ENCODE results near the gene TNFRSF8. TPM values are rescaled to one million over a fixed set of nuclear protein-coding genes. Genes with fewer than 3 reads are reported as not detected.

The TNFRSF8 gene
- total and polyA plus RNA-seq, 2 of the 4 experiments (the other 2 are of a cell fraction): under 0.01 to 0.31 TPM

- no peak overlapping the region for H3K56ac ChIP-seq (ENCODE audit: extremely low read depth, insufficient read depth, low read length)
- ChIA-PET POLR2A (ENCODE audit: unreplicated experiment) (no interaction called here), CTCF (interaction anchor here (1.0 kb wide), 1 partner anchor 74 kb away, joined by 3 read pairs; no protein-coding TSS in a partner anchor)
- no peak overlapping the region for H3K27ac ChIP-seq (ENCODE audit: insufficient read depth, low read length)
- H3K9ac ChIP-seq (ENCODE audit: low read depth, low read length): no peak overlapping the region
- no peak overlapping the region for H4K91ac ChIP-seq (ENCODE audit: insufficient read depth, low read depth, low read length)
- dilution Hi-C loops (cut with HindIII; ENCODE audit: low sequenced_read_pairs, unreplicated experiment): no loop called here
- H3K4me2 ChIP-seq (ENCODE audit: low read depth, low read length): no peak overlapping the region
- no peak overlapping the region for H2AFZ ChIP-seq (replicated peaks; ENCODE audit: low read length, poor library complexity)
- no peak overlapping the region for H3K14ac ChIP-seq (replicated peaks; ENCODE audit: low read depth, low read length)
- H4K8ac ChIP-seq (ENCODE audit: low read depth in 2 of 2, low read length in 2 of 2): no peak overlapping the region
- H3K9me1 ChIP-seq (ENCODE audit: insufficient read depth, low read length): no peaks in the 10 kb centered on the region
- in situ Hi-C loops (cut with MboI; ENCODE audit: low sequenced_read_pairs): no loop called here
- H3K36me3 ChIP-seq (ENCODE audit: control insufficient read depth, insufficient read depth, low read length): no peaks in the 10 kb centered on the region
- H3K4ac ChIP-seq (ENCODE audit: low read depth, low read length): no peak overlapping the region
- intact Hi-C loops (cut with micrococcal nuclease): no loop called here
- no peaks in the 10 kb centered on the region for H3K79me1 ChIP-seq (ENCODE audit: low read depth in 1 of 2, low read length in 2 of 2)
- no peak overlapping the region for H2AK9ac ChIP-seq (replicated peaks; ENCODE audit: low read depth, low read length, poor library complexity)
- no peaks in the 10 kb centered on the region for H4K20me1 ChIP-seq (ENCODE audit: insufficient read depth, low read length)
- no peak overlapping the region for H2AK5ac ChIP-seq (ENCODE audit: low read depth, low read length)
- H3K27me3 ChIP-seq (ENCODE audit: control insufficient read depth, insufficient read depth, low read length): no peaks in the 10 kb centered on the region
- 0 out of 2 replicates have a peak, but pooled peaks have one; percentile 40 for TF ChIP-seq CEBPB (IDR thresholded peaks at IDR 0.05; ENCODE audit: low read depth, low read length)
- TF ChIP-seq MAZ (IDR thresholded peaks at IDR 0.05; ENCODE audit: borderline replicate concordance, low read depth, low read length): no peak
- 100% methylated on average over 3 of the region's 8 CpGs; no CpG with 5 or more reads in 1 of the 2 experiments for WGBS, 2 experiments (ENCODE audit: extremely low coverage in 2 of 2, insufficient read length in 1 of 2)
- peaks cover 7% of the 10 kb centered on the region; the same call in 1 of the 2 replicates for H3K4me1 ChIP-seq (ENCODE audit: control insufficient read depth, insufficient read depth, low read length)
- no peak overlapping the region for H3K18ac ChIP-seq (ENCODE audit: low read depth, low read length)
- no peak for ATAC-seq (ENCODE audit: low read depth)
- no peaks in the 10 kb centered on the region for H3K9me3 ChIP-seq (ENCODE audit: control insufficient read depth, insufficient read depth, low read length)
- peak; percentile 23 for DNase-seq
- no peak overlapping the region for H2BK20ac ChIP-seq (ENCODE audit: low read depth, low read length)
- BruUV-seq (replicated peaks): no TSS peak
- H2BK5ac ChIP-seq (ENCODE audit: low read depth, low read length, poor library complexity, severe bottlenecking): no peak overlapping the region
- H4K5ac ChIP-seq (ENCODE audit: low read depth, low read length): no peak overlapping the region
- no peak overlapping the region for H3K4me3 ChIP-seq (ENCODE audit: insufficient read depth, low read depth, low read length)
- no peak overlapping the region for H2BK120ac ChIP-seq (ENCODE audit: low read depth, low read length)
- no peak overlapping the region for H2BK15ac ChIP-seq (ENCODE audit: low read depth, low read length)
- no peak overlapping the region for H3K23ac ChIP-seq (ENCODE audit: low read depth, low read length)
Measured at GRCh38 chr1:12136916-12137610, 74.0 kb downstream of the TNFRSF8 start.

Measured in IMR-90 (cell line).